ENCODE data around the gene IGSF3.

GRCh38 chr1:116686175-116686574, 18.6 kb upstream of the IGSF3 start:
- TF ChIP-seq GTF2F1 (IDR thresholded peaks at IDR 0.05; ENCODE audit: borderline replicate concordance, low read depth, low read length) (no peak), CBX5 (IDR thresholded peaks at IDR 0.05; ENCODE audit: low read depth, low read length) (no peak), RNF2 (IDR thresholded peaks at IDR 0.05; ENCODE audit: borderline replicate concordance, low read depth, low read length, missing control alignments, poor library complexity, severe bottlenecking) (no peak), POLR2AphosphoS5 (IDR thresholded peaks at IDR 0.05; ENCODE audit: low read depth, low read length) (no peak), HDAC2 (IDR thresholded peaks at IDR 0.05; ENCODE audit: borderline replicate concordance in 1 of 2, low read depth in 2 of 2, low read length in 2 of 2) (no peak), ZNF274 (IDR thresholded peaks at IDR 0.05; ENCODE audit: borderline replicate concordance, extremely low read depth, low read length) (no peak), EZH2 (IDR thresholded peaks at IDR 0.05; ENCODE audit: low read depth, low read length, severe bottlenecking) (no peak), RFX5 (IDR thresholded peaks at IDR 0.05; ENCODE audit: borderline replicate concordance, low read depth, low read length) (no peak)
- TF ChIP-seq, protein P1, sequence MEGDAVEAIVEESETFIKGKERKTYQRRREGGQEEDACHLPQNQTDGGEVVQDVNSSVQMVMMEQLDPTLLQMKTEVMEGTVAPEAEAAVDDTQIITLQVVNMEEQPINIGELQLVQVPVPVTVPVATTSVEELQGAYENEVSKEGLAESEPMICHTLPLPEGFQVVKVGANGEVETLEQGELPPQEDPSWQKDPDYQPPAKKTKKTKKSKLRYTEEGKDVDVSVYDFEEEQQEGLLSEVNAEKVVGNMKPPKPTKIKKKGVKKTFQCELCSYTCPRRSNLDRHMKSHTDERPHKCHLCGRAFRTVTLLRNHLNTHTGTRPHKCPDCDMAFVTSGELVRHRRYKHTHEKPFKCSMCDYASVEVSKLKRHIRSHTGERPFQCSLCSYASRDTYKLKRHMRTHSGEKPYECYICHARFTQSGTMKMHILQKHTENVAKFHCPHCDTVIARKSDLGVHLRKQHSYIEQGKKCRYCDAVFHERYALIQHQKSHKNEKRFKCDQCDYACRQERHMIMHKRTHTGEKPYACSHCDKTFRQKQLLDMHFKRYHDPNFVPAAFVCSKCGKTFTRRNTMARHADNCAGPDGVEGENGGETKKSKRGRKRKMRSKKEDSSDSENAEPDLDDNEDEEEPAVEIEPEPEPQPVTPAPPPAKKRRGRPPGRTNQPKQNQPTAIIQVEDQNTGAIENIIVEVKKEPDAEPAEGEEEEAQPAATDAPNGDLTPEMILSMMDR (IDR thresholded peaks at IDR 0.05; ENCODE audit: control extremely low read depth in 1 of 3, insufficient read depth in 1 of 3, low read depth in 1 of 3, low read length in 3 of 3) = no peak

Measured in H1 (cell line).